ENCODE measurements around the gene KCTD13. TPM values are rescaled to one million over a fixed set of nuclear protein-coding genes. Genes with fewer than 3 reads are reported as not detected.
A peak's percentile ranks its signal among the peaks of the same experiment; 100 is the strongest.

KCTD13 gene
- total and polyA plus RNA-seq, 4 donors: 2.7 to 13.1 (median 3.7) TPM

DNA sequence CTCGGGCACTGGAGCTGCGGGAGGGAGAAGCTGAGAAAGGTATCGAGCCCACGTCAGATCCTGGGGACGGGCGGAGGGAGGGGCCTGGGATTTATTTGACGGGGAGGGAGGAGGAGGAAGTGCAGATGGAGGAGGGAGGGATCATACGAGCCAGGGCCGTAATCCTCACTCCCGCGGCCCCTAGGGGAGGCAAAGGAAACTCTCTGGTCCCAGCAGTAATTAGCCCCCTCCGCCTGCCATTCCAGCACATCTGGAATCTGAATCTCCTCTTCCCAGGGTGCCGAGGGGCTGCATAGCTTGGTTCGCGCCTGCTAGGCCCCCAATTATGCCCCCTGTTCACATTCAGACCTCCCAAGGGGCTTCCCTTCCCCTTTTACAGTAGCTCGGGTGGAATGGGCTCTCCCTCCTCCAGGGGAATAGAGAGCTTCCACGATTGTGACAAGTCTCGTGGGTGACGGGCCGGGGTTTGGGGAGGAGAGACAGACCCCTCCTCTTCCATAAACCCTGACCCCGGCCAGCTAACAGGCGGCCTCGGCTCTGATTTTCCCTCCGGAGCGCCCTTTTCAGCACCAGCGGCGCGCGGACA, 26.4 kb downstream of the KCTD13 start, which contains the start of gene SEZ6L2:
SEZ6L2 (minus strand) TSS at position 35 of the 586 bp plus-strand sequence. CDS start 531 bp downstream, outside the sequence.
- Histone ChIP-seq H3K9ac (ENCODE audit: low read depth in 1 of 2, low read length in 2 of 2) (no peak within 1 kb of the TSS), H3K27me3 (ENCODE audit: control insufficient read depth in 4 of 4, insufficient read depth in 4 of 4, low read length in 3 of 4) (peaks cover 0 to 6% (median 1%) of the 10 kb centered on the region in 4 donors), H3K9me3 (ENCODE audit: control insufficient read depth in 4 of 4, low read length in 3 of 4) (no peaks in the 10 kb centered on the region), H3K36me3 (ENCODE audit: control insufficient read depth in 4 of 4, insufficient read depth in 3 of 4, low read depth in 1 of 4, low read length in 3 of 4) (no peaks in the 10 kb centered on the region), H3K27ac (ENCODE audit: low read depth in 1 of 2, low read length in 2 of 2) (no peak within 1 kb of the TSS), H3K4me3 (ENCODE audit: low read depth in 1 of 3, low read length in 3 of 3) (peak within 1 kb of the TSS in 2 of 3 donors; percentile 25 to 65), H3K4me1 (ENCODE audit: control insufficient read depth in 4 of 4, insufficient read depth in 4 of 4, low read length in 3 of 4) (peaks cover 2 to 12% (median 6%) of the 10 kb centered on the region in 4 donors)
- WGBS: 2% methylated on average over 29 of the region's 29 CpGs
- peak; percentile 85 for DNase-seq (ENCODE audit: low spot score)
- TF ChIP-seq, protein P1, sequence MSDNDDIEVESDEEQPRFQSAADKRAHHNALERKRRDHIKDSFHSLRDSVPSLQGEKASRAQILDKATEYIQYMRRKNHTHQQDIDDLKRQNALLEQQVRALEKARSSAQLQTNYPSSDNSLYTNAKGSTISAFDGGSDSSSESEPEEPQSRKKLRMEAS (IDR thresholded peaks at IDR 0.05): no peak
- TF ChIP-seq, protein P2, sequence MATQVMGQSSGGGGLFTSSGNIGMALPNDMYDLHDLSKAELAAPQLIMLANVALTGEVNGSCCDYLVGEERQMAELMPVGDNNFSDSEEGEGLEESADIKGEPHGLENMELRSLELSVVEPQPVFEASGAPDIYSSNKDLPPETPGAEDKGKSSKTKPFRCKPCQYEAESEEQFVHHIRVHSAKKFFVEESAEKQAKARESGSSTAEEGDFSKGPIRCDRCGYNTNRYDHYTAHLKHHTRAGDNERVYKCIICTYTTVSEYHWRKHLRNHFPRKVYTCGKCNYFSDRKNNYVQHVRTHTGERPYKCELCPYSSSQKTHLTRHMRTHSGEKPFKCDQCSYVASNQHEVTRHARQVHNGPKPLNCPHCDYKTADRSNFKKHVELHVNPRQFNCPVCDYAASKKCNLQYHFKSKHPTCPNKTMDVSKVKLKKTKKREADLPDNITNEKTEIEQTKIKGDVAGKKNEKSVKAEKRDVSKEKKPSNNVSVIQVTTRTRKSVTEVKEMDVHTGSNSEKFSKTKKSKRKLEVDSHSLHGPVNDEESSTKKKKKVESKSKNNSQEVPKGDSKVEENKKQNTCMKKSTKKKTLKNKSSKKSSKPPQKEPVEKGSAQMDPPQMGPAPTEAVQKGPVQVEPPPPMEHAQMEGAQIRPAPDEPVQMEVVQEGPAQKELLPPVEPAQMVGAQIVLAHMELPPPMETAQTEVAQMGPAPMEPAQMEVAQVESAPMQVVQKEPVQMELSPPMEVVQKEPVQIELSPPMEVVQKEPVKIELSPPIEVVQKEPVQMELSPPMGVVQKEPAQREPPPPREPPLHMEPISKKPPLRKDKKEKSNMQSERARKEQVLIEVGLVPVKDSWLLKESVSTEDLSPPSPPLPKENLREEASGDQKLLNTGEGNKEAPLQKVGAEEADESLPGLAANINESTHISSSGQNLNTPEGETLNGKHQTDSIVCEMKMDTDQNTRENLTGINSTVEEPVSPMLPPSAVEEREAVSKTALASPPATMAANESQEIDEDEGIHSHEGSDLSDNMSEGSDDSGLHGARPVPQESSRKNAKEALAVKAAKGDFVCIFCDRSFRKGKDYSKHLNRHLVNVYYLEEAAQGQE (IDR thresholded peaks at IDR 0.05): peak; percentile 98

GRCh38 chr16:29898804-29899515, 27.1 kb downstream of the KCTD13 start:
- Histone ChIP-seq H3K27ac (ENCODE audit: low read depth in 1 of 2, low read length in 2 of 2) (no peak overlapping the region), H3K27me3 (ENCODE audit: control insufficient read depth in 4 of 4, insufficient read depth in 4 of 4, low read length in 3 of 4) (peaks cover 0 to 6% (median 1%) of the 10 kb centered on the region in 4 donors), H3K4me1 (ENCODE audit: control insufficient read depth in 4 of 4, insufficient read depth in 4 of 4, low read length in 3 of 4) (peaks cover 2 to 12% (median 6%) of the 10 kb centered on the region in 4 donors), H3K9me3 (ENCODE audit: control insufficient read depth in 4 of 4, low read length in 3 of 4) (no peaks in the 10 kb centered on the region), H3K36me3 (ENCODE audit: control insufficient read depth in 4 of 4, insufficient read depth in 3 of 4, low read depth in 1 of 4, low read length in 3 of 4) (no peaks in the 10 kb centered on the region), H3K4me3 (ENCODE audit: low read depth in 1 of 3, low read length in 3 of 3) (peak overlapping the region in 1 of 3 donors; percentile 5), H3K9ac (ENCODE audit: low read depth in 1 of 2, low read length in 2 of 2) (no peak overlapping the region)
- TF ChIP-seq NR2F2 (IDR thresholded peaks at IDR 0.05): no peak
- TF ChIP-seq, protein P1 (IDR thresholded peaks at IDR 0.05): no peak
- no peak for TF ChIP-seq RAD21 (IDR thresholded peaks at IDR 0.05)
- TF ChIP-seq, protein P2 (IDR thresholded peaks at IDR 0.05): no peak
- TF ChIP-seq, protein P3, sequence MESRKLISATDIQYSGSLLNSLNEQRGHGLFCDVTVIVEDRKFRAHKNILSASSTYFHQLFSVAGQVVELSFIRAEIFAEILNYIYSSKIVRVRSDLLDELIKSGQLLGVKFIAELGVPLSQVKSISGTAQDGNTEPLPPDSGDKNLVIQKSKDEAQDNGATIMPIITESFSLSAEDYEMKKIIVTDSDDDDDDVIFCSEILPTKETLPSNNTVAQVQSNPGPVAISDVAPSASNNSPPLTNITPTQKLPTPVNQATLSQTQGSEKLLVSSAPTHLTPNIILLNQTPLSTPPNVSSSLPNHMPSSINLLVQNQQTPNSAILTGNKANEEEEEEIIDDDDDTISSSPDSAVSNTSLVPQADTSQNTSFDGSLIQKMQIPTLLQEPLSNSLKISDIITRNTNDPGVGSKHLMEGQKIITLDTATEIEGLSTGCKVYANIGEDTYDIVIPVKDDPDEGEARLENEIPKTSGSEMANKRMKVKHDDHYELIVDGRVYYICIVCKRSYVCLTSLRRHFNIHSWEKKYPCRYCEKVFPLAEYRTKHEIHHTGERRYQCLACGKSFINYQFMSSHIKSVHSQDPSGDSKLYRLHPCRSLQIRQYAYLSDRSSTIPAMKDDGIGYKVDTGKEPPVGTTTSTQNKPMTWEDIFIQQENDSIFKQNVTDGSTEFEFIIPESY (IDR thresholded peaks at IDR 0.05): no peak
- TF ChIP-seq TAF1 (conservative IDR thresholded peaks at IDR 0.05): no peak
- TF ChIP-seq SP1 (IDR thresholded peaks at IDR 0.05): no peak
- no peak for TF ChIP-seq FOXA2 (IDR thresholded peaks at IDR 0.05)
- no peak for TF ChIP-seq JUND (IDR thresholded peaks at IDR 0.05)
- TF ChIP-seq, protein P4, sequence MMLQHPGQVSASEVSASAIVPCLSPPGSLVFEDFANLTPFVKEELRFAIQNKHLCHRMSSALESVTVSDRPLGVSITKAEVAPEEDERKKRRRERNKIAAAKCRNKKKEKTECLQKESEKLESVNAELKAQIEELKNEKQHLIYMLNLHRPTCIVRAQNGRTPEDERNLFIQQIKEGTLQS (IDR thresholded peaks at IDR 0.05): no peak
- TF ChIP-seq EGR1 (IDR thresholded peaks at IDR 0.05; ENCODE audit: low read depth in 2 of 2): no peak
- no peak for TF ChIP-seq RXRA (IDR thresholded peaks at IDR 0.05)
- TF ChIP-seq YY1 (IDR thresholded peaks at IDR 0.05): no peak
- TF ChIP-seq HNF4G (IDR thresholded peaks at IDR 0.05): no peak
- TF ChIP-seq GABPA (IDR thresholded peaks at IDR 0.05 in 1 of 2, conservative IDR thresholded peaks at IDR 0.05 in 1 of 2): no peak
- TF ChIP-seq, protein P5, sequence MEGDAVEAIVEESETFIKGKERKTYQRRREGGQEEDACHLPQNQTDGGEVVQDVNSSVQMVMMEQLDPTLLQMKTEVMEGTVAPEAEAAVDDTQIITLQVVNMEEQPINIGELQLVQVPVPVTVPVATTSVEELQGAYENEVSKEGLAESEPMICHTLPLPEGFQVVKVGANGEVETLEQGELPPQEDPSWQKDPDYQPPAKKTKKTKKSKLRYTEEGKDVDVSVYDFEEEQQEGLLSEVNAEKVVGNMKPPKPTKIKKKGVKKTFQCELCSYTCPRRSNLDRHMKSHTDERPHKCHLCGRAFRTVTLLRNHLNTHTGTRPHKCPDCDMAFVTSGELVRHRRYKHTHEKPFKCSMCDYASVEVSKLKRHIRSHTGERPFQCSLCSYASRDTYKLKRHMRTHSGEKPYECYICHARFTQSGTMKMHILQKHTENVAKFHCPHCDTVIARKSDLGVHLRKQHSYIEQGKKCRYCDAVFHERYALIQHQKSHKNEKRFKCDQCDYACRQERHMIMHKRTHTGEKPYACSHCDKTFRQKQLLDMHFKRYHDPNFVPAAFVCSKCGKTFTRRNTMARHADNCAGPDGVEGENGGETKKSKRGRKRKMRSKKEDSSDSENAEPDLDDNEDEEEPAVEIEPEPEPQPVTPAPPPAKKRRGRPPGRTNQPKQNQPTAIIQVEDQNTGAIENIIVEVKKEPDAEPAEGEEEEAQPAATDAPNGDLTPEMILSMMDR (IDR thresholded peaks at IDR 0.05; ENCODE audit: low read depth, low read length, missing input control): no peak
- no peak for TF ChIP-seq HNF4A (conservative IDR thresholded peaks at IDR 0.05)
- no peak for TF ChIP-seq FOXA1 (IDR thresholded peaks at IDR 0.05)
- DNase-seq (ENCODE audit: low spot score): no peak
- WGBS: 2% methylated on average over 25 of the region's 25 CpGs
